ENCODE data around the gene THSD7B. TPM values are rescaled to one million over a fixed set of nuclear protein-coding genes. Genes with fewer than 3 reads are reported as not detected.

THSD7B gene
- total and polyA plus RNA-seq, 4 donors: 3.9 to 10.8 (median 4.0) TPM

DNA sequence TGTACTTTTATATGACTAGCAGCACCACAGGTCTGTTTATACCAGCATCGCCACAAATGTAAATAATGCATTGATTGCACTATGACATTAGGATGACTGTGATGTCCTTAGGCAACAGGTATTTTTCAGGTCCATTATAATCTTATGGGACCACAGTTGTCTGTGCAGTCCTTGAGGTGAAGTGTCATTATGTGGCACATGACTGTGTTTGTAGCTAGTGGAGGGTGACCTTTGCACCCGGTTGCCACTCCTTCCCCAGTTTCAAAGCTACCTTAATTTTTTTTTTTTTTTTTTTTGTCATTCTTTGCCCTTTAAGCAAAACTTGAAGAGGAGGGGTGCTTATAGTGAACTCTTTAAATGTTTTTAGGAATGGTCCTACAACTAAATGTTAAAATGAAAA is 386.4 kb downstream of the THSD7B start:
- Histone ChIP-seq H3K4me1 (ENCODE audit: control insufficient read depth, insufficient read depth, low read length) (no peaks in the 10 kb centered on the region), H3K36me3 (ENCODE audit: control insufficient read depth, insufficient read depth, low read length) (no peaks in the 10 kb centered on the region)
- WGBS (ENCODE audit: insufficient coverage): no CpG with 5 or more reads among the region's 2 CpGs

DNA sequence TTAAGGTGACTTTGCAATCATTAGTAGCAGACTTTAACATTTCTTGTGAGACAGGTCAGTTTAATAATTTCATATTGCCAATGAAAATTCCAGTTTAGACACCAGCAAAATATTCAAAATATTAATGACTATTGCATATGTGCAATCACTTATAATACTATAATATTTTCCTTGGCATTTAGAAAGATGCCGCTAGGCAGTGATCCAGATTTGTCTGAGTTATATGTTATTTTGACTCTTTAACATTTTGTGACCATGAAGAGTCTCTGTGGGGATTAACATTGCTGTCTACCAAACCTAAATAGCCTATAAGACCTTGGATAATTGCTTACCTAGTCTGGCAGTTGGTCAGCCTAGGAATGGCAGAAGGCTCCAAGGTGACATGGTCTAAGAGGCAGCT is 389.6 kb downstream of the THSD7B start:
- Histone ChIP-seq H3K27me3 (ENCODE audit: control insufficient read depth, insufficient read depth, low read length) (no peaks in the 10 kb centered on the region), H3K27ac (ENCODE audit: low read depth, low read length) (no peak overlapping the region), H3K36me3 (ENCODE audit: control insufficient read depth, insufficient read depth, low read length) (no peaks in the 10 kb centered on the region), H3K9me3 (ENCODE audit: control insufficient read depth, insufficient read depth, low read length) (no peaks in the 10 kb centered on the region), H3K4me3 (ENCODE audit: low read depth, low read length) (no peak overlapping the region), H3K4me1 (ENCODE audit: control insufficient read depth, insufficient read depth, low read length) (no peaks in the 10 kb centered on the region)
- no CpG with 5 or more reads among the region's 1 CpG for whole genome bisulfite sequencing (ENCODE audit: insufficient coverage)
- DNase-seq (ENCODE audit: low read depth in 4 of 6, low spot score in 6 of 6): no peak

More for the DNA sequence above, 386.4 kb downstream of the THSD7B start:
- no peaks in the 10 kb centered on the region for H3K27me3 ChIP-seq (ENCODE audit: control insufficient read depth, insufficient read depth, low read length)
- DNase-seq (ENCODE audit: low read depth in 4 of 6, low spot score in 6 of 6): no peak
- no peak overlapping the region for H3K4me3 ChIP-seq (ENCODE audit: low read depth, low read length)
- peaks cover 2% of the 10 kb centered on the region for H3K9me3 ChIP-seq (ENCODE audit: control insufficient read depth, insufficient read depth, low read length)
- no peak overlapping the region for H3K27ac ChIP-seq (ENCODE audit: low read depth, low read length)

DNA sequence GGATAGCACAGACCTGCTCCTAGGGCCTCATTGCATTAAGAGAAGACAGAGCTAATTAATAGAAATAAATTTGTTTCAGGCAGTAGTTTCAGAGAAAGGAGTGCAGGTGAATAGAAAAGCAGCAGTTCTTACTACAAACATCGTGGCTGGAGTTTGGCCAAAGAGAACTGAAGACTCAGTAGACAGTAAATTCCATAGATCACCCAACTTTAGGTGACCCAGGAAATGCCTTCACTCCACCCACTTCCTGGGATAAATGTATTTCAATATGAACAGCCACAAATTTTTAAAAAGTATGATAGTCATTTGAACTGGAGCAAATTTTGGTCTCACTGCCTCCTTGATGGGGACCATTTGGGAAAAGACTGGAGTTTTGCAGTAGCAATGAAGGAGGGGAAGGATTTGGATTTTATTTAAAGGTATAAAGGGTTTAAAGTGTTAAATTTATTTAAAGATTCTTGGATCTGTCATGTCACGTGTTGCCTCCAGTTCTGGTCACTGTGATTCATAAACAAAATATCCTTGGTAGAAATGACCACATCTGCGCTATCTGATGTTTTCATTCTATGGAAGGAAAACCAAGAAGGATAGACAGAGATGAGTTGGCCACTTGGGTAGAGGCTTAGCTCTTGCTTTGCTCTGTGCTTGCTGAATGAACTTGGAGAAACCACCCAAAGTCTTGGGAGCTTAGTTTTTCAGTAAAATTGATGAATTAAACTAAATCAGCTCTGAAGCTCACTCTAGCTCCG is 390.2 kb downstream of the THSD7B start:
- no peaks in the 10 kb centered on the region for H3K9me3 ChIP-seq (ENCODE audit: control insufficient read depth, insufficient read depth, low read length)
- no peak for DNase-seq (ENCODE audit: low read depth in 4 of 6, low spot score in 6 of 6)
- H3K4me1 ChIP-seq (ENCODE audit: control insufficient read depth, insufficient read depth, low read length): no peaks in the 10 kb centered on the region
- no peaks in the 10 kb centered on the region for H3K27me3 ChIP-seq (ENCODE audit: control insufficient read depth, insufficient read depth, low read length)
- no peak overlapping the region for H3K4me3 ChIP-seq (ENCODE audit: low read depth, low read length)
- H3K27ac ChIP-seq (ENCODE audit: low read depth, low read length): no peak overlapping the region
- 93% methylated on average over 3 of the region's 4 CpGs for WGBS (ENCODE audit: insufficient coverage)
- no peaks in the 10 kb centered on the region for H3K36me3 ChIP-seq (ENCODE audit: control insufficient read depth, insufficient read depth, low read length)

DNA sequence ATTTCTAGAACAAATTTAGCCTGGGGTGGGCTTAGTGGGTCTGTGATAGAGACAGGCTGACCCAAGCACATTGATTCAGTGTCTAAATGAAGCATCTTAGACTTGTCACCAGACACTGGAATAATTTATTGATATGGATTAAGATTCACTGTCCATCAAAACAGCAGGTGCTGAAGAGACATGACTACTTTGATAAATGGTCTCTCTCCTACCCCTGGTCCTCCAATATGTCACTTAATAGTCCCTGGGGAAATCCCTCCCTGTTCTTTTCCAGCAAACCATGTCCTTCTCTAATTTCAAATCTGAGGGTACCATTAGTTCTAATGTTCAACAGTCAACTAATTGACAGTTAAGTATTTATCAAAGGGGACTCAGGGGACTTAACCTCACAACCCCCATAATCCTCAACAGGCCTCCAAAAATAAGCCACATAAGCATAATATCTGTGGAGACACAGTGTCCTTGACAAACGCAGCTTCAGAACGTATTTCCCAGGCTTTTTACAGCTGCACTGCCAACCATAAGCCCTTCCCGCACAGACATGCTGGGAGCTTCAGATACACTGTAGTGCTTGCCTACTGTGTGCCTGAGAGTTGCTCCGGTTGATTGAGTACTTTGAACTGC is 391.0 kb downstream of the THSD7B start:
- Histone ChIP-seq H3K9me3 (ENCODE audit: control insufficient read depth, insufficient read depth, low read length) (no peaks in the 10 kb centered on the region), H3K36me3 (ENCODE audit: control insufficient read depth, insufficient read depth, low read length) (no peaks in the 10 kb centered on the region), H3K4me3 (ENCODE audit: low read depth, low read length) (no peak overlapping the region), H3K4me1 (ENCODE audit: control insufficient read depth, insufficient read depth, low read length) (no peaks in the 10 kb centered on the region), H3K27me3 (ENCODE audit: control insufficient read depth, insufficient read depth, low read length) (no peaks in the 10 kb centered on the region), H3K27ac (ENCODE audit: low read depth, low read length) (no peak overlapping the region)
- WGBS (ENCODE audit: insufficient coverage): 87% methylated on average over 4 of the region's 4 CpGs
- DNase-seq (ENCODE audit: low read depth in 4 of 6, low spot score in 6 of 6): no peak

DNA sequence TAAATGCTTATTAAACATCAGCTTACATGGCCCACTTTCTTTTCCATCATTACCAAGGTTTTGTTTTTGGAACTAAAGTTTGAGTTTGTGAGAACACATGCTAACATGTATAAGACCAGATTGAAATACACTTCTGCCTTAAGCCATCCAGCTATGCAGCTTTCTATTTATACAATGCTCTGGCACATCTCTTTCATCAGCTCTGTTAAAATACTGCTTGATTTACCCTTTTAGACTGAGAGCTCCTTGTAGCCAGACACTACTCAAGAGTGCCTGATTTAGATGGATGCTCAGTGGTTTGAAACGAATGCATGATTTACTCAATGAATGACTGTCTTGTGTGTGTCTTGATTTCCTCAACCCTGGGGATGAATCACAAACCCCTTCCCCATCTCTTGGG is 392.5 kb downstream of the THSD7B start:
- Histone ChIP-seq H3K9me3 (ENCODE audit: control insufficient read depth, insufficient read depth, low read length) (no peaks in the 10 kb centered on the region), H3K27ac (ENCODE audit: low read depth, low read length) (no peak overlapping the region), H3K36me3 (ENCODE audit: control insufficient read depth, insufficient read depth, low read length) (no peaks in the 10 kb centered on the region), H3K4me3 (ENCODE audit: low read depth, low read length) (no peak overlapping the region), H3K27me3 (ENCODE audit: control insufficient read depth, insufficient read depth, low read length) (no peaks in the 10 kb centered on the region), H3K4me1 (ENCODE audit: control insufficient read depth, insufficient read depth, low read length) (no peaks in the 10 kb centered on the region)
- no CpG with 5 or more reads among the region's 1 CpG for WGBS (ENCODE audit: insufficient coverage)
- no peak for DNase-seq (ENCODE audit: low read depth in 4 of 6, low spot score in 6 of 6)

DNA sequence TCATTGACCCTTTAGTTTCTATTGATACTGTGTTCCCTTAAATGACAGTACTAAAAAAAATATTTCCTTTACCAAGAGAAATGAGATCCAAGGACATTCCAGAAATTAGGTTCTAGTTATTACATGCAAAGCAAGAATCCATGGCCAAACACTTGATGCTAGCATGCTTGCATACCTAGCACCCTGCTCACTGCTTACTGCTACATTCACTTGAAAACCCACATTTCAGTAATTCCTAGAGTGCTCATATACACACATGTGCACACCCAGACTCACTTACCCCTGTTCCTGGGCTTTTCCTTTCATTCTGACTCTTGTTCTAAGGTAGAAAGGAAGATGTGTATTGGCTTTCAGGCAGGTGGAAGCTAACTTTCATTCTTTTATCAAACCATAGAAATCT is 395.9 kb downstream of the THSD7B start:
- no peaks in the 10 kb centered on the region for H3K36me3 ChIP-seq (ENCODE audit: control insufficient read depth, insufficient read depth, low read length)
- H3K4me3 ChIP-seq (ENCODE audit: low read depth, low read length): no peak overlapping the region
- H3K27ac ChIP-seq (ENCODE audit: low read depth, low read length): no peak overlapping the region
- DNase-seq (ENCODE audit: low read depth in 4 of 6, low spot score in 6 of 6): no peak
- H3K9me3 ChIP-seq (ENCODE audit: control insufficient read depth, insufficient read depth, low read length): no peaks in the 10 kb centered on the region
- no peaks in the 10 kb centered on the region for H3K4me1 ChIP-seq (ENCODE audit: control insufficient read depth, insufficient read depth, low read length)
- no peaks in the 10 kb centered on the region for H3K27me3 ChIP-seq (ENCODE audit: control insufficient read depth, insufficient read depth, low read length)

DNA sequence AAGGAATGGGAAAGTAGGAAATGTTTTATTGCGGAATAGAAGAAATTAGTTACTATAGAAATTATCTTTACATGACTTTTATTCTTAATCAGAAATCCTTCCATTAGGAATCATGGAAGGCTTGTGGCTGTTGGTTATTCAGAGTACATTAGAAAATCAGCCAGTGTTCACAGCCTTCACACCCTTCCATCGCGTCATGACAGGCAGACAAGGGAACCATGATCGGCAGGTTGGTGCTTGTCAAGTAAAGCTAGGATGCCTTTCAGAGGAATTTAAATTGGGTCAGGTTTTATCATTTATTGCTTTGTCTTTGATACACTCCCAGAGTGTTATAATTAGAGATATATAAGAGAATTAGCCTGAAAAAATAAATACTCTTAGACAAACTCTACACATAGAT is 400.6 kb downstream of the THSD7B start:
- Histone ChIP-seq H3K27ac (ENCODE audit: low read depth, low read length) (no peak overlapping the region), H3K9me3 (ENCODE audit: control insufficient read depth, insufficient read depth, low read length) (no peaks in the 10 kb centered on the region), H3K4me1 (ENCODE audit: control insufficient read depth, insufficient read depth, low read length) (no peaks in the 10 kb centered on the region), H3K27me3 (ENCODE audit: control insufficient read depth, insufficient read depth, low read length) (no peaks in the 10 kb centered on the region), H3K4me3 (ENCODE audit: low read depth, low read length) (no peak overlapping the region), H3K36me3 (ENCODE audit: control insufficient read depth, insufficient read depth, low read length) (no peaks in the 10 kb centered on the region)
- WGBS (ENCODE audit: insufficient coverage): no CpG with 5 or more reads among the region's 4 CpGs
- no peak for DNase-seq (ENCODE audit: low read depth in 4 of 6, low spot score in 6 of 6)

DNA sequence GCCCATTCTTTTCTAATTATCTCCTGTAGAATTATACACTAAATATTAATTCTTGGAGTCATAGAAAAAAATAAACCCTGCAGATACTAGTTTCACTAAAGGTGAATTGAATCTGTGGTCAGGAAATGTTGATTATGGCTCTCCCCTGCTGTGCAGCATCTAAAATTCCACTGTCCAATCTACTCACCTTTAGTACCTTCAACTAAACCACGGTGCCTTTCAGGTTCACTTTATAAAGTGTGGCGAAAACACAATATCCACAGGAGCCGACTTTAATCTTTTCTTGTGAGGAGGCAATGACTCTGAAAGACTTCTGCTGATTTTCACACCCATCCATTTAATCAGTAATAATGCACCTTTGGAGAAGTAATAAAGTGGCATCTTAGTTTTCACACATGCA is 402.3 kb downstream of the THSD7B start:
- Histone ChIP-seq H3K27me3 (ENCODE audit: control insufficient read depth, insufficient read depth, low read length) (no peaks in the 10 kb centered on the region), H3K36me3 (ENCODE audit: control insufficient read depth, insufficient read depth, low read length) (no peaks in the 10 kb centered on the region), H3K27ac (ENCODE audit: low read depth, low read length) (no peak overlapping the region), H3K4me1 (ENCODE audit: control insufficient read depth, insufficient read depth, low read length) (no peaks in the 10 kb centered on the region), H3K4me3 (ENCODE audit: low read depth, low read length) (no peak overlapping the region), H3K9me3 (ENCODE audit: control insufficient read depth, insufficient read depth, low read length) (no peaks in the 10 kb centered on the region)
- WGBS (ENCODE audit: insufficient coverage): no CpG with 5 or more reads among the region's 3 CpGs
- DNase-seq (ENCODE audit: low read depth in 4 of 6, low spot score in 6 of 6): no peak

DNA sequence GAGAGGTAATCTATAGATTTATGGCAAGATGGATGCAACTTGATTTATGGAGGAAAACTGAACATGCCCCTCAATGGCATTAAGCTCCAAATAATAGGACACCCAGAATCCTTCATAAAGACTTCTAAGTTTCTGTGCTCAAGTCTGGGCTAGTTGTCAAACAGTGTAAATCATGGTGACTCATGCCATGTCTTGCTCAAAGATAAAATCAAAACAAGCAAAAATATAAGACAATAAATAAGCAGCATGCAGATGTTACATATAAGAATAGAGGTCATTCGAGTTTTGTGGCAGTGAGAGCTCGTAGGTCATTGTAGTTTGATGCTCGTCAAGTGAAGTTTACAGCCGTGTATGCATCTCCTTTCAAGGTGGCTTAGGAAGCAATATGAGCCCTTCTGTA is 403.2 kb downstream of the THSD7B start:
- no peak for DNase-seq (ENCODE audit: low read depth in 4 of 6, low spot score in 6 of 6)
- H3K27ac ChIP-seq (ENCODE audit: low read depth, low read length): no peak overlapping the region
- H3K4me1 ChIP-seq (ENCODE audit: control insufficient read depth, insufficient read depth, low read length): no peaks in the 10 kb centered on the region
- H3K9me3 ChIP-seq (ENCODE audit: control insufficient read depth, insufficient read depth, low read length): no peaks in the 10 kb centered on the region
- H3K36me3 ChIP-seq (ENCODE audit: control insufficient read depth, insufficient read depth, low read length): no peaks in the 10 kb centered on the region
- WGBS (ENCODE audit: insufficient coverage): 83% methylated on average over 3 of the region's 4 CpGs
- H3K27me3 ChIP-seq (ENCODE audit: control insufficient read depth, insufficient read depth, low read length): no peaks in the 10 kb centered on the region
- no peak overlapping the region for H3K4me3 ChIP-seq (ENCODE audit: low read depth, low read length)

DNA sequence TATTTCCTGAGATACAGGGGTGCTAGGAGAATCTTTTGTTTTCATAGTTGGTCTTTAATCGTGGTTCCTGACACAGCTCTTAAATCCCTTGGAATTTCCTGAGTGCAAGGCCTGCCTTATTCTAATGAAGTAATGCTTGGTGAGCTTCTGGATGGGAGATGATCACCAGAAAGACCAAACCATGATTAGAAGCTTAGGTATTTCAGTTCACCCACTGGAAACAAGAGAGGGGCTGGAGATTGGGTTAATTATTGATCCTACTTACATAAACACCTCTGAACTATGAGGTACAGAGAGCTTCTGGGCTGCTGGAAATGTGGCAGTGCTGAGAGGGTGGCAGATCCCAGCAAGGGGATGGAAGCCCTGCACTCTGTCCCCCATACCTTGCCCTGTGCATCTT is 406.8 kb downstream of the THSD7B start:
- no peaks in the 10 kb centered on the region for H3K36me3 ChIP-seq (ENCODE audit: control insufficient read depth, insufficient read depth, low read length)
- H3K4me3 ChIP-seq (ENCODE audit: low read depth, low read length): no peak overlapping the region
- no CpG with 5 or more reads among the region's 1 CpG for WGBS (ENCODE audit: insufficient coverage)
- H3K4me1 ChIP-seq (ENCODE audit: control insufficient read depth, insufficient read depth, low read length): no peaks in the 10 kb centered on the region
- no peaks in the 10 kb centered on the region for H3K27me3 ChIP-seq (ENCODE audit: control insufficient read depth, insufficient read depth, low read length)
- no peaks in the 10 kb centered on the region for H3K9me3 ChIP-seq (ENCODE audit: control insufficient read depth, insufficient read depth, low read length)
- H3K27ac ChIP-seq (ENCODE audit: low read depth, low read length): no peak overlapping the region
- DNase-seq (ENCODE audit: low read depth in 4 of 6, low spot score in 6 of 6): no peak

Data from spinal cord (tissue), 10 donors.